HG02610 (cell line): ENCODE measurements around the gene CBX5.
A peak's percentile ranks its signal among the peaks of the same experiment; 100 is the strongest.
"Not testable (repeated sequence)": the region's sequence is repeated elsewhere in the genome, so short reads cannot be mapped to it uniquely, and the experiment has no call there.

Source experiments
- ATAC-seq: cut with Tn5 transposase; IDR thresholded peaks from one replicate; pipeline ENCODE4 v1.9.1; 2021; ENCODE audit warnings: mild to moderate bottlenecking, moderate library complexity; ENCODE audit not compliant: unreplicated experiment

The CBX5 gene

GRCh38 chr12:54201001-54201794, 78.7 kb downstream of the CBX5 start:
- no peak for ATAC-seq

- ATAC-seq: no peak
These were observed 79.5 kb downstream of the CBX5 start for GRCh38 chr12:54200412-54200811.

- ATAC-seq: no peak
These were observed 80.0 kb downstream of the CBX5 start for GRCh38 chr12:54199917-54200316.

GRCh38 chr12:54199034-54199433, 80.9 kb downstream of the CBX5 start:
- no peak for ATAC-seq

- ATAC-seq: no peak
These were observed 82.5 kb downstream of the CBX5 start for GRCh38 chr12:54197431-54197909.

GRCh38 chr12:54197010-54197409, 82.9 kb downstream of the CBX5 start:
- no peak for ATAC-seq

GRCh38 chr12:54196396-54196795, 83.5 kb downstream of the CBX5 start:
- ATAC-seq: no peak

- no peak for ATAC-seq
These were observed 84.1 kb downstream of the CBX5 start for GRCh38 chr12:54195737-54196347.

GRCh38 chr12:54195080-54195736, 84.7 kb downstream of the CBX5 start:
- no peak for ATAC-seq

- ATAC-seq: not testable (repeated sequence)
These were observed 85.3 kb downstream of the CBX5 start for GRCh38 chr12:54194611-54195010.

GRCh38 chr12:54193434-54193833, 86.5 kb downstream of the CBX5 start:
- no peak for ATAC-seq

- ATAC-seq: peak; percentile 32
These were observed 88.3 kb downstream of the CBX5 start for GRCh38 chr12:54191550-54192022.

- no peak for ATAC-seq
These were observed 88.8 kb downstream of the CBX5 start for GRCh38 chr12:54191126-54191525.

- ATAC-seq: no peak
These were observed 90.8 kb downstream of the CBX5 start for GRCh38 chr12:54189198-54189539.

GRCh38 chr12:54187075-54187474, 92.8 kb downstream of the CBX5 start:
- ATAC-seq: no peak

GRCh38 chr12:54185919-54186318, 94.0 kb downstream of the CBX5 start:
- no peak for ATAC-seq

GRCh38 chr12:54185297-54185696, 94.6 kb downstream of the CBX5 start:
- not testable (repeated sequence) for ATAC-seq

GRCh38 chr12:54184024-54184805, 95.7 kb downstream of the CBX5 start:
- no peak for ATAC-seq

GRCh38 chr12:54182981-54183380, 96.9 kb downstream of the CBX5 start:
- ATAC-seq: no peak

- no peak for ATAC-seq
These were observed 97.8 kb downstream of the CBX5 start for GRCh38 chr12:54182086-54182485.
